Endothelial cell (in vitro differentiated cells): ENCODE results near the gene SEMA3F. TPM values are rescaled to one million over a fixed set of nuclear protein-coding genes. Genes with fewer than 3 reads are reported as not detected.

Source experiments
- DNase-seq: peaks from one replicate; pipeline ENCODE4 v3.0.0; 2021; ENCODE audit warnings: low spot score
- H3K27ac Mint-ChIP-seq: one replicate; pipeline ENCODE4 v1.8.0; 2021; ENCODE audit warnings: mixed read lengths, inconsistent platforms; ENCODE audit not compliant: unreplicated experiment
- H3K27me3 Mint-ChIP-seq: one replicate; pipeline ENCODE4 v1.8.0; 2021; ENCODE audit warnings: mild to moderate bottlenecking, moderate library complexity, mixed read lengths, inconsistent platforms; ENCODE audit not compliant: unreplicated experiment
- H3K36me3 Mint-ChIP-seq: one replicate; pipeline ENCODE4 v1.8.0; 2021; ENCODE audit warnings: mild to moderate bottlenecking, low read depth, mixed read lengths, inconsistent platforms; ENCODE audit not compliant: unreplicated experiment
- H3K4me1 Mint-ChIP-seq: one replicate; pipeline ENCODE4 v1.8.0; 2021; ENCODE audit warnings: mild to moderate bottlenecking, mixed read lengths, inconsistent platforms; ENCODE audit not compliant: unreplicated experiment
- H3K4me3 Mint-ChIP-seq: one replicate; pipeline ENCODE4 v1.8.0; 2021; ENCODE audit warnings: mild to moderate bottlenecking, mixed read lengths, inconsistent platforms; ENCODE audit not compliant: unreplicated experiment
- H3K9me3 Mint-ChIP-seq: one replicate; pipeline ENCODE4 v1.8.0; 2021; ENCODE audit warnings: mixed read lengths, inconsistent platforms; ENCODE audit not compliant: unreplicated experiment
- CTCF ChIP-seq: fragments of 200-600 bp; sonication (generic); IDR thresholded peaks from one replicate; pipeline ENCODE4 v1.5.0; 2021; ENCODE audit warnings: antibody characterized with exemption; ENCODE audit not compliant: unreplicated experiment
- total RNA-seq: library from RNA; stranded (reverse); fragmentation: NEBNext Ultra II Directional; extraction: Animal tissue kit (Norgen Biotek cat#: 25700); gene quantifications from one replicate; pipeline ENCODE4 v1.2.1, GENCODE V29; 2021; ENCODE audit not compliant: unreplicated experiment

The SEMA3F gene
- total RNA-seq, 1 donor from 2014 or later: 21.3 TPM

- H3K27me3 Mint-ChIP-seq: peaks cover 4% of the 10 kb centered on the region
- peaks cover 3% of the 10 kb centered on the region for H3K36me3 Mint-ChIP-seq
- no peaks in the 10 kb centered on the region for H3K9me3 Mint-ChIP-seq
- TF ChIP-seq CTCF: no peak
- no peak overlapping the region for H3K27ac Mint-ChIP-seq
- H3K4me1 Mint-ChIP-seq: peaks cover 12% of the 10 kb centered on the region
- no peak overlapping the region for H3K4me3 Mint-ChIP-seq
- DNase-seq: no peak
Observed at GRCh38 chr3:50172626-50173220, 17.6 kb downstream of the SEMA3F start.

DNA sequence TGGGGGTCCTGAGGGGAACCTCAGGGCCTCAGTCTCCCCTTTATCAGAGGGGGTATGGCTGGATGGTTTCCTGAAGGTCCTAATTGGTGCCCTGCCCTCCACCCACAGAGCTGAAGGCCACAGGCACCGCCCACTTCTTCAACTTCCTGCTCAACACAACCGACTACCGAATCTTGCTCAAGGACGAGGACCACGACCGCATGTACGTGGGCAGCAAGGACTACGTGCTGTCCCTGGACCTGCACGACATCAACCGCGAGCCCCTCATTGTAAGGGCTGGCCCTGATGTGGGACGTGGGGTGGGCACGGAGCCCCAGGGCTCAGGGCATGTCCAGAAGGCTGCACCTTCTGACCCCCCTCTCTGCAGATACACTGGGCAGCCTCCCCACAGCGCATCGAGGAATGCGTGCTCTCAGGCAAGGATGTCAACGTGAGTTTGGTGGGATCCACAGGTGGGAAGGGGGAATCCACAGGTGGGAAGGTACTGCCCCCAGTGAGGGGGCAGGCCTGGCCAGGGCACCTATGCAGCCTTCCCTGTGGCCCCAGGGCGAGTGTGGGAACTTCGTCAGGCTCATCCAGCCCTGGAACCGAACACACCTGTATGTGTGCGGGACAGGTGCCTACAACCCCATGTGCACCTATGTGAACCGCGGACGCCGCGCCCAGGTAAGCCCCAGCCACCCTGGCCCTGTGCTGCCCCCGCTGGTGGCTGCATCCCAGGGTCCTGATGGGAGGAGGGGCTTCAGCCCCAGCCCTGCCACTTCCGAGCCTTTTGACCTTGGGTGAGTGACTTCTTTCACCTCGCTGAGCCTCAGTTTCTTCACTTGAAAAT lies 18.8 kb downstream of the SEMA3F start:
- H3K27ac Mint-ChIP-seq: no peak overlapping the region
- peaks cover 4% of the 10 kb centered on the region for H3K27me3 Mint-ChIP-seq
- no peaks in the 10 kb centered on the region for H3K9me3 Mint-ChIP-seq
- peak overlapping the region; percentile 83 for H3K4me3 Mint-ChIP-seq
- peaks cover 3% of the 10 kb centered on the region for H3K36me3 Mint-ChIP-seq
- H3K4me1 Mint-ChIP-seq: peaks cover 8% of the 10 kb centered on the region
- DNase-seq: no peak
- TF ChIP-seq CTCF: no peak

- H3K27ac Mint-ChIP-seq: no peak overlapping the region
- no peak for DNase-seq
- H3K27me3 Mint-ChIP-seq: peaks cover 4% of the 10 kb centered on the region
- no peaks in the 10 kb centered on the region for H3K9me3 Mint-ChIP-seq
- peaks cover 3% of the 10 kb centered on the region for H3K36me3 Mint-ChIP-seq
- TF ChIP-seq CTCF: no peak
- peaks cover 8% of the 10 kb centered on the region for H3K4me1 Mint-ChIP-seq
- no peak overlapping the region for H3K4me3 Mint-ChIP-seq
Observed at GRCh38 chr3:50174517-50174895, 19.4 kb downstream of the SEMA3F start.

DNA sequence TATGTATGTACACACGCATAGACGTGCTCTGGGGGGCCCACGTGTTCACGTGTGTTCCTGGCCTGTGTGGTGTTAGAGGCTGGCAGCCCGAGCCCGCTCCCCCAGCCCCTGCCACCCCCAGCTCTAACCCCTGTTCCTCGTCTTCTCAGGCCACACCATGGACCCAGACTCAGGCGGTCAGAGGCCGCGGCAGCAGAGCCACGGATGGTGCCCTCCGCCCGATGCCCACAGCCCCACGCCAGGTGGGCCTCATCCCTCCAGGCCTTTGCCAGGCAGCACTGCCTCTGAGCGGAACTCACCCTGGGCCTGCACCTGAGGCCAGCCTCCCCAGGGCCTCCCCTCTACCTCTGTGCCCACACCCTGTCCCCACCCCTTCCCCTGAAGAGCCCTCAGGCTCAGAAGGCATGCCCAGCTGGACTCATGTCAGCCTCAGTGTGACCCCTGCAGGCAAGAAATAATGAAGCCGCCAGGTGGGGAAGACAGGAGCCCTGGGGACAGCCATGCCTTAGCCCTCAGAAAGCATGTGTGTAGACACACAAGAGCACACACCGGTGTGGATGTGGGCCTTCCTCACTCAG lies 19.9 kb downstream of the SEMA3F start:
- DNase-seq: no peak
- no peak overlapping the region for H3K27ac Mint-ChIP-seq
- H3K36me3 Mint-ChIP-seq: peaks cover 7% of the 10 kb centered on the region
- peaks cover 8% of the 10 kb centered on the region for H3K4me1 Mint-ChIP-seq
- peaks cover 4% of the 10 kb centered on the region for H3K27me3 Mint-ChIP-seq
- no peak overlapping the region for H3K4me3 Mint-ChIP-seq
- no peak for TF ChIP-seq CTCF
- no peaks in the 10 kb centered on the region for H3K9me3 Mint-ChIP-seq

- no peak overlapping the region for H3K4me3 Mint-ChIP-seq
- no peak for DNase-seq
- no peak overlapping the region for H3K27ac Mint-ChIP-seq
- TF ChIP-seq CTCF: no peak
- peaks cover 2% of the 10 kb centered on the region for H3K4me1 Mint-ChIP-seq
- no peaks in the 10 kb centered on the region for H3K9me3 Mint-ChIP-seq
- H3K36me3 Mint-ChIP-seq: peaks cover 17% of the 10 kb centered on the region
- peaks cover 4% of the 10 kb centered on the region for H3K27me3 Mint-ChIP-seq
Observed at GRCh38 chr3:50177346-50177745, 22.2 kb downstream of the SEMA3F start.
